Mesendoderm (in vitro differentiated cells): ENCODE data around the gene FBRSL1.
"Not testable (repeated sequence)": the region's sequence is repeated elsewhere in the genome, so short reads cannot be mapped to it uniquely, and the experiment has no call there.

Experiments used
- DNase-seq: peaks from one replicate; pipeline ENCODE4 v3.0.0; 2013
- H2AK5ac ChIP-seq: 2 replicates; pipeline ENCODE4 v1.6.1; 2013; ENCODE audit warnings: low read length, inconsistent platforms
- H2BK120ac ChIP-seq: 2 replicates; pipeline ENCODE4 v1.6.1; 2013; ENCODE audit warnings: low read depth, mild to moderate bottlenecking, low read length, moderate library complexity, mixed read lengths
- H2BK15ac ChIP-seq: replicated peaks from 2 replicates; pipeline ENCODE4 v1.6.1; 2013; ENCODE audit warnings: low read depth, mild to moderate bottlenecking, moderate library complexity
- H2BK5ac ChIP-seq: 2 replicates; pipeline ENCODE4 v1.6.1; 2013; ENCODE audit warnings: low read length, inconsistent platforms
- H3K18ac ChIP-seq: 2 replicates; pipeline ENCODE4 v1.6.1; 2013; ENCODE audit warnings: mild to moderate bottlenecking, low read length, mixed read lengths
- H3K23ac ChIP-seq: one replicate; pipeline ENCODE4 v1.6.1; 2013; ENCODE audit warnings: low read length
- H3K27ac ChIP-seq: 2 replicates; pipeline ENCODE4 v1.5.1; 2013; ENCODE audit warnings: low read depth, mild to moderate bottlenecking, inconsistent platforms, low read length, moderate library complexity
- H3K27me3 ChIP-seq: 2 replicates; pipeline ENCODE4 v1.6.1; 2013; ENCODE audit warnings: low read length, control low read depth, mild to moderate bottlenecking, inconsistent platforms; ENCODE audit not compliant: insufficient read depth, poor library complexity
- H3K36me3 ChIP-seq: 2 replicates; pipeline ENCODE4 v1.6.1; 2013; ENCODE audit warnings: low read length, inconsistent platforms; ENCODE audit not compliant: control insufficient read depth, insufficient read depth
- H3K4ac ChIP-seq: one replicate; pipeline ENCODE4 v1.6.1; 2013; ENCODE audit warnings: low read depth, mild to moderate bottlenecking, low read length, moderate library complexity
- H3K4me1 ChIP-seq: 2 replicates; pipeline ENCODE4 v1.6.1; 2013; ENCODE audit warnings: low read depth, low read length, inconsistent platforms; ENCODE audit not compliant: control insufficient read depth
- H3K4me2 ChIP-seq: 2 replicates; pipeline ENCODE4 v1.6.1; 2013; ENCODE audit warnings: low read length
- H3K4me3 ChIP-seq: 2 replicates; pipeline ENCODE4 v1.5.1; 2013; ENCODE audit warnings: mild to moderate bottlenecking, low read length
- H3K56ac ChIP-seq: one replicate; pipeline ENCODE4 v1.6.1; 2013; ENCODE audit warnings: low read length
- H3K79me1 ChIP-seq: 2 replicates; pipeline ENCODE4 v1.6.1; 2013; ENCODE audit warnings: low read length, inconsistent platforms
- H3K79me2 ChIP-seq: 2 replicates; pipeline ENCODE4 v1.6.1; 2013; ENCODE audit warnings: mild to moderate bottlenecking, low read length; ENCODE audit not compliant: control insufficient read depth, insufficient read depth
- H3K9ac ChIP-seq: 2 replicates; pipeline ENCODE4 v1.6.1; 2013; ENCODE audit warnings: low read length, inconsistent platforms
- H4K5ac ChIP-seq: one replicate; pipeline ENCODE4 v1.6.1; 2013; ENCODE audit warnings: low read length
- H4K8ac ChIP-seq: one replicate; pipeline ENCODE4 v1.6.1; 2013; ENCODE audit warnings: low read depth, mild to moderate bottlenecking, control low read depth, low read length, moderate library complexity
- WGBS: extraction: QIAGEN DNeasy Blood & Tissue Kit; methylation state at CpG from one replicate; pipeline ENCODE4 v1.1.7; 2013; ENCODE audit warnings: low lambda C conversion rate, missing lambda C conversion rate; ENCODE audit not compliant: insufficient coverage; ENCODE audit errors: extremely low coverage; 5-methylcytosine and 5-hydroxymethylcytosine counted together

The FBRSL1 gene

GRCh38 chr12:132471011-132471857 is 18.7 kb upstream of the FBRSL1 start:
- H3K18ac ChIP-seq: no peak overlapping the region
- H3K27ac ChIP-seq: no peak overlapping the region
- H3K79me1 ChIP-seq: no peaks in the 10 kb centered on the region
- no peak overlapping the region for H3K4me2 ChIP-seq
- H3K23ac ChIP-seq: no peak overlapping the region
- H3K79me2 ChIP-seq: no peaks in the 10 kb centered on the region
- no peak overlapping the region for H3K4ac ChIP-seq
- no peaks in the 10 kb centered on the region for H3K36me3 ChIP-seq
- H2BK120ac ChIP-seq: no peak overlapping the region
- H4K5ac ChIP-seq: no peak overlapping the region
- no peaks in the 10 kb centered on the region for H3K4me1 ChIP-seq
- WGBS: no CpG with 5 or more reads among the region's 18 CpGs
- no peaks in the 10 kb centered on the region for H3K27me3 ChIP-seq
- H2BK5ac ChIP-seq: no peak overlapping the region
- no peak overlapping the region for H2AK5ac ChIP-seq
- no peak overlapping the region for H3K56ac ChIP-seq
- DNase-seq: no peak
- no peak overlapping the region for H2BK15ac ChIP-seq
- H3K9ac ChIP-seq: no peak overlapping the region
- no peak overlapping the region for H3K4me3 ChIP-seq
- H4K8ac ChIP-seq: no peak overlapping the region

- Histone ChIP-seq H3K27ac (no peak overlapping the region), H3K4me3 (no peak overlapping the region), H3K23ac (no peak overlapping the region), H2BK15ac (no peak overlapping the region), H2AK5ac (no peak overlapping the region), H2BK120ac (no peak overlapping the region), H3K4me2 (no peak overlapping the region), H3K56ac (no peak overlapping the region), H3K4ac (no peak overlapping the region), H3K36me3 (no peaks in the 10 kb centered on the region), H3K27me3 (no peaks in the 10 kb centered on the region), H3K79me1 (no peaks in the 10 kb centered on the region), H4K8ac (no peak overlapping the region), H3K4me1 (no peaks in the 10 kb centered on the region), H3K79me2 (no peaks in the 10 kb centered on the region), H3K9ac (no peak overlapping the region), H2BK5ac (no peak overlapping the region), H3K18ac (no peak overlapping the region), H4K5ac (no peak overlapping the region)
- no peak for DNase-seq
- no CpG with 5 or more reads among the region's 16 CpGs for WGBS
Observed at GRCh38 chr12:132471858-132472255, 18.1 kb upstream of the FBRSL1 start.

- Histone ChIP-seq H3K9ac (no peak overlapping the region), H2BK15ac (no peak overlapping the region), H3K27me3 (no peaks in the 10 kb centered on the region), H3K36me3 (no peaks in the 10 kb centered on the region), H3K79me1 (no peaks in the 10 kb centered on the region), H2BK120ac (no peak overlapping the region), H3K27ac (no peak overlapping the region), H3K4me3 (no peak overlapping the region), H3K56ac (no peak overlapping the region), H4K5ac (no peak overlapping the region), H4K8ac (no peak overlapping the region), H2BK5ac (no peak overlapping the region), H3K18ac (no peak overlapping the region), H3K4ac (no peak overlapping the region), H2AK5ac (no peak overlapping the region), H3K4me2 (no peak overlapping the region), H3K23ac (no peak overlapping the region), H3K4me1 (no peaks in the 10 kb centered on the region), H3K79me2 (no peaks in the 10 kb centered on the region)
- no CpG with 5 or more reads among the region's 15 CpGs for WGBS
- DNase-seq: no peak
Observed at GRCh38 chr12:132472386-132472785, 17.6 kb upstream of the FBRSL1 start.

GRCh38 chr12:132474237-132474741 is 15.7 kb upstream of the FBRSL1 start:
- Histone ChIP-seq H2BK120ac (no peak overlapping the region), H3K27ac (no peak overlapping the region)
- WGBS: no CpG with 5 or more reads among the region's 35 CpGs

GRCh38 chr12:132474799-132475303 is 15.1 kb upstream of the FBRSL1 start:
- not testable (repeated sequence) for H4K5ac ChIP-seq, H3K36me3 ChIP-seq, H3K4me2 ChIP-seq, H3K4me1 ChIP-seq, H4K8ac ChIP-seq, H2AK5ac ChIP-seq, H2BK120ac ChIP-seq, H3K27ac ChIP-seq, H3K4ac ChIP-seq, H3K79me2 ChIP-seq, H2BK15ac ChIP-seq, H2BK5ac ChIP-seq, H3K4me3 ChIP-seq, H3K9ac ChIP-seq, DNase-seq, H3K18ac ChIP-seq, H3K56ac ChIP-seq, H3K79me1 ChIP-seq, H3K27me3 ChIP-seq, H3K23ac ChIP-seq
- no CpG with 5 or more reads among the region's 56 CpGs for WGBS

More at GRCh38 chr12:132474237-132474741, 15.7 kb upstream of the FBRSL1 start:
- no peak for DNase-seq
- Histone ChIP-seq H3K79me2 (no peaks in the 10 kb centered on the region), H4K8ac (no peak overlapping the region), H3K4me1 (no peaks in the 10 kb centered on the region), H3K4me3 (no peak overlapping the region), H3K27me3 (no peaks in the 10 kb centered on the region), H2BK5ac (no peak overlapping the region), H3K23ac (no peak overlapping the region), H3K36me3 (no peaks in the 10 kb centered on the region), H3K4me2 (no peak overlapping the region), H4K5ac (no peak overlapping the region), H2BK15ac (no peak overlapping the region), H3K79me1 (no peaks in the 10 kb centered on the region), H3K4ac (no peak overlapping the region), H2AK5ac (no peak overlapping the region), H3K18ac (no peak overlapping the region), H3K9ac (no peak overlapping the region), H3K56ac (no peak overlapping the region)
